Melanocyte of skin (primary cell): Measurements from ENCODE around the gene CASQ2. TPM values are rescaled to one million over a fixed set of nuclear protein-coding genes. Genes with fewer than 3 reads are reported as not detected.

Source experiments
- total RNA-seq, 2 donors: library from RNA; depleted of rRNA; stranded (reverse); fragments of >200 nt; gene quantifications; 2 replicates each; pipeline ENCODE4 v1.2.3, GENCODE V29; 2012

The CASQ2 gene
- 1 to 10 TPM; 2.3 to 3.8 TPM for total RNA-seq

GRCh38 chr1:115768549-115768948, at the start of gene CASQ2:
CASQ2 (minus strand) TSS chr1:115768714; CDS start chr1:115768541, 173 bp downstream.

Other genes starting within 250 kb of the CASQ2 start
- gene VANGL1, start 126.7 kb downstream of the CASQ2 start, total RNA-seq: 10 to 100 TPM; 27.2 to 32.0 TPM
- gene NHLH2, start 72.4 kb upstream of the CASQ2 start, total RNA-seq: not detected
- gene SLC22A15, start 207.8 kb upstream of the CASQ2 start, total RNA-seq: 1 to 10 TPM; 3.4 to 9.3 TPM